ENCODE measurements around the gene PPP1R14C. TPM values are rescaled to one million over a fixed set of nuclear protein-coding genes. Genes with fewer than 3 reads are reported as not detected.
A peak's percentile ranks its signal among the peaks of the same experiment; 100 is the strongest.
"Not testable (repeated sequence)": the region's sequence is repeated elsewhere in the genome, so short reads cannot be mapped to it uniquely, and the experiment has no call there.

The PPP1R14C gene
- total RNA-seq, 2 donors from 2014 or later = 0.73 TPM; not detected in 1

DNA sequence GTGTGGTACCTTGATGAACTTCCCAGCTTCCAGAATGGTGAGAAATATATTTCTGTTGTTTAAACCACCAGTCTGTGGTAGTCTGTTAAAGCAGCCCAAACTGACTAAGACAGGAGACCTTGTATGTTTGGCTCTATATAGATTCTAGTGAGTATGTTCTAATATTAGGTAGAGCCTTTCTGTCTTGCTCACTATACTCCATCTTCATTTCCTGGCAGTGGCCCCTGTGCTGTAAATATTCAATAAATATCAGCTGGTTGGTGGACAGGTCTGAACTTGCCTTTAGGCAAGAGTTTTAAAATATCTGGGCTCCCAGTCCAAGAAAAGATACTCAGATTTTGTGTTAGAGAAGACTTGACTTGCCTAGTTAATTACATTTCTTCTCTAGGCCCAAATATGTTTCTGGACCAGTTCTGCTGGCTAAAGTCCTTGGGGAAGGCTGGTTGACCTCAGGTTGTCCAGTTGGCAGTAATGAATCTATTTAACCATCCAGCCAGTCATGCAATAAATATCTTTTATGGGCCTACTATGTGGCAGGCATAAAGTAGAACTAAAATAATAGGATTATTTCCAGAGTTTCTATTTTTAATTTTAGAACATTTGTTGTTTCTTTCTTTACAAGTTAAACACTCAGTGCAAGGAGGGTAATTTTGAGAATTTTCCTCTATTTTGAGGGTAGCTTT, 22.3 kb downstream of the PPP1R14C start:
- DNase-seq (ENCODE audit: low spot score) = no peak
- Mint-ChIP-seq H3K27me3 (peaks cover 7 to 8% of the 10 kb centered on the region in 2 donors), H3K36me3 (no peaks in the 10 kb centered on the region), H3K9me3 (no peaks in the 10 kb centered on the region), H3K4me3 (no peak overlapping the region), H3K4me1 (ENCODE audit: low read depth in 2 of 2) (peaks cover 3 to 9% of the 10 kb centered on the region in 2 donors), H3K27ac (no peak overlapping the region)
- ATAC-seq = no peak

DNA sequence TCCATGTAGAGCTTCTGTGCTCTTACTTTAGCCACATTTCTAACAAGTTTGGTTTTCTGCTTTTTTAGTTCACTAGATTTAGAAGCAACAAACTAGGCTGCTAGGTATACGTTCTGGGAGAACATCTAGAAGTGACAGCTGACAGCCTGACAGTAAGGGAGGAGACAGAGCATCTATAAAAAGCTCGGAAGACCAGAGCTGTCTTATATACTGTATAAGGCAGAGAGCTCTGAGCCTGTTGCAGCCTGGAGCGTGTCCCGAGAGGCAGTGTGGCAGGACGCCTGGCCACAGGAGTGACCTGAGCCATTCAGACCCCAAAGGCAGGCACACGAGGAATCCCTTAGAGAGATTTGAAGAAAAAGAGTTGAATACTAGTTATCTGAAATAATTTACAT, 24.6 kb downstream of the PPP1R14C start:
- H3K27ac Mint-ChIP-seq = no peak overlapping the region
- no peak overlapping the region for H3K4me3 Mint-ChIP-seq
- peaks cover 3 to 9% of the 10 kb centered on the region in 2 donors for H3K4me1 Mint-ChIP-seq (ENCODE audit: low read depth in 2 of 2)
- H3K27me3 Mint-ChIP-seq = peaks cover 2 to 3% of the 10 kb centered on the region in 2 donors
- DNase-seq (ENCODE audit: low spot score) (no peak), ATAC-seq (no peak)
- no peaks in the 10 kb centered on the region for H3K36me3 Mint-ChIP-seq
- H3K9me3 Mint-ChIP-seq = no peaks in the 10 kb centered on the region

DNA sequence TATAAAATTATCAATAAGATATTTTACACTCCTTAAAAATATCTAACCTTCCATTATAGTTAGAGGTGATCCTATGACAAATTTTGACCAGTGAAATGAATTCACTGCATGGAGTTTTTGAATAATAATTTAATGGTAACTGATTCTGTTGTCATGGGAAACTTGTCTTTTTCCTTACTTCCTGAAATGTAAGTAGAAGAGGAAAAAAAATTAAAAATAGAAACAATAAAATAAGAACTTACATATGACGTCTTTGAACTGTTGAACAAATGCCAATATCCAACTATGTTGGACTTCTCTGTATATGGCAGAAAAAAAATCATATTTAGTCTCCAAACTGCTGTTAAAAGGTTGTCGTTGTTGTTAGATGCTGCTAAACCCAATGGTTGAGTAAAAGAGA, 26.3 kb downstream of the PPP1R14C start:
- ATAC-seq (no peak), DNase-seq (ENCODE audit: low spot score) (no peak)
- peaks cover 0 to 3% of the 10 kb centered on the region in 2 donors for H3K27me3 Mint-ChIP-seq
- no peaks in the 10 kb centered on the region for H3K36me3 Mint-ChIP-seq
- no peaks in the 10 kb centered on the region for H3K9me3 Mint-ChIP-seq
- no peak overlapping the region for H3K4me3 Mint-ChIP-seq
- H3K27ac Mint-ChIP-seq = no peak overlapping the region
- peaks cover 3 to 9% of the 10 kb centered on the region in 2 donors for H3K4me1 Mint-ChIP-seq (ENCODE audit: low read depth in 2 of 2)

DNA sequence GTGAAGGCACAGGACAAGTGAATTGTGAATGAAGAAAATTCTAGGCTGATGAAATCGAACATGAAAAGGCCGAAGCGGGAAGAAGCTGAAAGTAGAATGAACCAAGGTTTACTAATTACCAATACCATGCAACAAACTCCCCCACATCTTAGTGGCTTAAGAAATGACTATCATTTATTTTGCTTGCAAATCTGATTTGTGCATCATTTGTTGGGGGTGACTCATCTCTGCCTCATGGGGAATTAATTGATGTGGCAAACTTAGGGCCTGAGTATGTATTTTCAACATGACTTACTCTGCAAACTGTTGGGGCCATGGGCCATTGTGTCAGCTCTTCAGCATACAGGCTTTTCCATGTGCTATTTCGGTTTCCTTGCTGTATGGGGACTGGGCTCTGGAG, 26.8 kb downstream of the PPP1R14C start:
- no peak overlapping the region for H3K4me3 Mint-ChIP-seq
- no peaks in the 10 kb centered on the region for H3K9me3 Mint-ChIP-seq
- ATAC-seq (peak; percentile 50 to 88), DNase-seq (ENCODE audit: low spot score) (no peak)
- no peak overlapping the region for H3K27ac Mint-ChIP-seq
- peaks cover 0 to 3% of the 10 kb centered on the region in 2 donors for H3K27me3 Mint-ChIP-seq
- H3K36me3 Mint-ChIP-seq = no peaks in the 10 kb centered on the region
- peaks cover 3 to 9% of the 10 kb centered on the region in 2 donors for H3K4me1 Mint-ChIP-seq (ENCODE audit: low read depth in 2 of 2)

DNA sequence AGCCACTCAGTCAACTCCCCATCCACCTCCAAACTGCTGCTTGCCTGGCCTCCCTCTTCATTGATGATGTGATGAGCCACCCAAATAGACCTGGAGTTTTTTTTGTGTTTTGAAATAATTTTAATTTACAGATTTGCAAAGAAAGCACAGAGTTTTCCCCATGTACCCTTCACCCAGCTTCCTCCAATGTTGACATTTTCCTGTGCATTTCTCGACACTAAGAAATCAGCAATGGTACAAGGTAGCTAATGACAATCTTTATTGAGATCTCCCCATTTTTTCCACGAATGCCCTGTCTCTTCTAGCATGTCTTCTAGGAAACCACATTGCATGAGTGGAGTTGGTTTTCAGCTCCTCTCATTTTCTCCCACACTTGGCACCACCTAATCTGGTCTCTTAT, 30.1 kb downstream of the PPP1R14C start:
- Mint-ChIP-seq H3K27ac (no peak overlapping the region), H3K9me3 (no peaks in the 10 kb centered on the region), H3K36me3 (no peaks in the 10 kb centered on the region), H3K4me1 (ENCODE audit: low read depth in 2 of 2) (peaks cover 3 to 9% of the 10 kb centered on the region in 2 donors), H3K27me3 (peaks cover 0 to 3% of the 10 kb centered on the region in 2 donors), H3K4me3 (no peak overlapping the region)
- DNase-seq (ENCODE audit: low spot score) (no peak), ATAC-seq (no peak)

DNA sequence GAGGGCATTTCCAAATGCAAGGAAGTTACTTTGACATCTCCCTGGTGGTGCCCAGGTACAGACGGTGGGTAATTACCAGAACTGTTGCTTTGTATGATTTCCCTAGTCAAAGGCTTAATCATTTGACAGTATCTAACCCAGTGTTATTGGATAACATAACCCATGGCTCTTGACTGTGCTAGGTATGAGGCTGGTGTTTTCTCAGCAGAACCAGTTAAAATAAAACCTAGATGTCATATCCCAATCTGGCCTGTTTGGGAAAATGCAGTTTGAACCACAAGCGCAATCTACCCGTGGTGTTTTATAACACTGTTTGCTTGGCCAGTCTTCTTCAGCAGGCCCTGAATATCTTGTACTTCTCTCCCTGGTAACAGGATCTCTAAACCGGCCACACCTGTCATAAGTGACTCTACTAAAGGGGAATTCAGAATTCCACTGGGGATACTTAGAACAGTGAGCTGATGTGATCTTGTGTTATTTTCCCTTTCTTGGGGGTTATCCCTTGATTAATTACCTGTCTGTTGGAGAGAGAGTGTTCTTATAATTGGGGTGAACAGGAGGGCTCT, 32.8 kb downstream of the PPP1R14C start:
- no peak overlapping the region for H3K4me3 Mint-ChIP-seq
- H3K27me3 Mint-ChIP-seq = no peaks in the 10 kb centered on the region
- H3K36me3 Mint-ChIP-seq = no peaks in the 10 kb centered on the region
- ATAC-seq (no peak), DNase-seq (ENCODE audit: low spot score) (no peak)
- peaks cover 0 to 4% of the 10 kb centered on the region in 2 donors for H3K4me1 Mint-ChIP-seq (ENCODE audit: low read depth in 2 of 2)
- no peaks in the 10 kb centered on the region for H3K9me3 Mint-ChIP-seq
- no peak overlapping the region for H3K27ac Mint-ChIP-seq

DNA sequence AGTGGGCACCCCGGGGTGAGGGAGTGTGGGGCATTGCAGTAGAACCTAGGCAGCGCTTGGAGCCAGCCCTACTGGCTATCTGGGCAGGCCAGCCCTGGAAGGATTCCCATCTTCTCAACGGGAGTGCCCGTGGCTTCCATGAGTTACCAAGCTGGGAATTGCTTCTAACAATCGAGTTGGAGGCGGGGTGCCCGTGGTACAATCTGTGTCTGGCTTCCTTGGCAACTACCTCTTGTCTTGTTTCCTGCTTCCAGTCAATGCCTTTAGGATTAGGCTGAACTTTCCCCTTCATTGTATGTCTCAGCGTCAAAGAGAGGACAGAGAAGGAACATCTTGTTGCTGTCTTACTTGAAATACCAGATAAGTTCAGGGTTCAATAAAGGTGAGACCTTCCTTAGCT, 33.3 kb downstream of the PPP1R14C start:
- no peaks in the 10 kb centered on the region for H3K9me3 Mint-ChIP-seq
- no peak overlapping the region for H3K4me3 Mint-ChIP-seq
- H3K27ac Mint-ChIP-seq = no peak overlapping the region
- peaks cover 0 to 4% of the 10 kb centered on the region in 2 donors for H3K4me1 Mint-ChIP-seq (ENCODE audit: low read depth in 2 of 2)
- DNase-seq (ENCODE audit: low spot score) (no peak), ATAC-seq (no peak)
- H3K36me3 Mint-ChIP-seq = no peaks in the 10 kb centered on the region
- no peaks in the 10 kb centered on the region for H3K27me3 Mint-ChIP-seq

DNA sequence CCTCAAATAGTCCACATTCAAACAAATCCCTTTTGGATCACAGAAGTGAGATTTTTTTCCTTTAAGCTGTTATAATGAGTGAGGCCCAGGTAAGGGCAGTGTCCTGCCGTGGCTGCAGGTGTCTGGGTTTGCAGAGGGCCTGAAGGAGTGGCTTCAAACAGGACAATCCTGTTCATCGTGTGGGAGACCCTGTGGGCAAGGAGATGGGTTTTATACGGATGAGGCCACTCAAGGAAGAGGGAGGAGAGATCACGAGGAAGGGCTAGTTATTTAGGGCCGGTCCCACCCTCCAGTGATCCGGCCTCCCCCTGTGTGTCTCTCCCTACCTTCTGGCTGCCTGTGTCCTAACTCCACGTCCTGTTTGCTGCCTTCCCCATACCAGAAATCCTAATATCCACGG, 33.8 kb downstream of the PPP1R14C start:
- Mint-ChIP-seq H3K36me3 (no peaks in the 10 kb centered on the region), H3K4me3 (no peak overlapping the region), H3K4me1 (ENCODE audit: low read depth in 2 of 2) (peaks cover 0 to 4% of the 10 kb centered on the region in 2 donors), H3K9me3 (no peaks in the 10 kb centered on the region), H3K27ac (no peak overlapping the region), H3K27me3 (no peaks in the 10 kb centered on the region)
- DNase-seq (ENCODE audit: low spot score) = no peak
- ATAC-seq = no peak

DNA sequence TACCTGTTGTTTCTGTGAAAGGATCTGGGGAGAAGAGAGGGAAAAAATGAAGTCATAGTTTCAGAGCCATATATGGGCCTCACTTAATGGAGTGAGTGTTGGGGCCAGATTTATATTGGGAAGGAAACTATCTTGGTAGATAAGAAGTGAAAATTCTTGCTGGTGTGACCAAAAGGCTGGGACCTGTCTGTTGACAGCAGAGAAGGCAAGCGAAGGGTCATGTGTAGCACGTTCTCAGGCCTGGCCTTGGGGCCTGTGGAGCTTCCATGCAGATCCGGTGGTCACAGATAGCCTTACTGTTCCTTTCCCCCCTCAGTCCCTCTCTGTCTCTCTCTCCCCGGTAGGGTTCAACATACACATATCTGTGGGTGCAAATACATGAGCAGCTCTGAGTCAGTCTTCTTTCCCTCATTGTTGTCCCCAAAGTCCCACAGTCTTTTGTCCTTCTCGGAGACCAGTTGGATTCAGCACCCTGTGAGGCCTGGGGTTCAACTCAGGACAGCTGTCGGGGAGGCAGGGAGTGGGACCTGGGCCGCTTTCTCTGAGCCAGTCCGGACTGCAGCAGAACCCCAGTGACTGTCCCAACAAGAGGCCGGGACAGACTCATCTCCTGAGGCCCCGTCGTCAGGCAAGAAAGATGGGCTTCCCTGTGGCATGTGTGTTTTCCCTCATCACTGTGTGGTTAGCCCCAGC, 34.6 kb downstream of the PPP1R14C start:
- no peaks in the 10 kb centered on the region for H3K9me3 Mint-ChIP-seq
- no peak overlapping the region for H3K27ac Mint-ChIP-seq
- no peak overlapping the region for H3K4me3 Mint-ChIP-seq
- ATAC-seq (peak in 1 of 2 donors; percentile 36), DNase-seq (ENCODE audit: low spot score) (no peak)
- peaks cover 0 to 4% of the 10 kb centered on the region in 2 donors for H3K4me1 Mint-ChIP-seq (ENCODE audit: low read depth in 2 of 2)
- H3K27me3 Mint-ChIP-seq = no peaks in the 10 kb centered on the region
- no peaks in the 10 kb centered on the region for H3K36me3 Mint-ChIP-seq

DNA sequence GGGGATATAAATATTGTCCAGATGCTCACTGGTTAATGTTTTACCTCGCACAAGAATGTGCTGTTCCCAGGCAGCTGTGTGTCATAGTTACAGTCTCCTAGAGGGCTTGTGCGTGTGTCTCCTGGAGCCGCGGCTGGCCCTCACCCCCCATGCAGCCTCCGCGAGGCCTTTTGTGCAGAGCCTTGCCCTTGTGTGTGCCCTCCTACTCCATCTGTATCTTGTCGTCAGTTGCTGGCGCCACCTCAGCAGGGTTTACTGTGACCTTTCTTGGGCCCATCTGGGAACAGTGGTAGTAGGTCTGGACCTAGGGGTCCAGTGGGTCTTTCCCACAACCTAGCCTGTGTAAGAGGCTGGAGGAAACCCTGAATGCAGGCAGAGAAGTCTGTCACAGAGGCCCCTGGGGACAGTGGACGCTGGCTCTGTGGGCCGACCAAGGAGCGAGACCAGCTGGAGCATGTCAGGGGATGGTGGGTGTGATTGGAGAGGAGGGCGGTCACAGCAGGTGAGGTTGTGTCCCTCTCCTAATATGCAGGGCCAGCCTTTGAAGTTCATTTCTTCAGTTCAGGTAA, 35.2 kb downstream of the PPP1R14C start:
- H3K27me3 Mint-ChIP-seq = no peaks in the 10 kb centered on the region

DNA sequence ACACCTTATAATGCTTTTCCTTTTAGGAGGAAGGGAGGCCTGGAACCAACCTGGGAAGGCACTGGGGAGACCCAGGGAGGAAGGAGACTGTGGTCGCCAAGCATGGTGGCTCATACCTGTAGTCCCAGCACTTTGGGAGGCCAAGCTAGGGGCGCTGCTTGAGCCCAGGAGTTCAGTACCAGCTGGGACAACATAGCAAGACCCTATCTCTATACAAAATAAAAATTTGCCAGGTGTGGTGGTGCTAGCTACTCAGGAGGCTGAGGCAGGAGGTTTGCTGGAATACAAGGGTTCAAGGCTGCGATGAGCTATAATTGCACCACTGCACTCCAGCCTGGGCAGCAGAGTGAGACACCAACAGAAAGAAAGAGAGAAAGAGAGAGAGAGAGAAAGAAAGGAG, 36.2 kb downstream of the PPP1R14C start:
- DNase-seq (ENCODE audit: low spot score) = no peak
- Mint-ChIP-seq H3K9me3 (no peaks in the 10 kb centered on the region), H3K4me1 (ENCODE audit: low read depth in 2 of 2) (peaks cover 0 to 4% of the 10 kb centered on the region in 2 donors), H3K27ac (no peak overlapping the region), H3K27me3 (peaks cover 0 to 2% of the 10 kb centered on the region in 2 donors), H3K36me3 (no peaks in the 10 kb centered on the region), H3K4me3 (no peak overlapping the region)
- no peak for ATAC-seq

More for the DNA sequence above, 35.2 kb downstream of the PPP1R14C start:
- H3K27ac Mint-ChIP-seq = no peak overlapping the region
- DNase-seq (ENCODE audit: low spot score) (no peak), ATAC-seq (no peak)
- no peaks in the 10 kb centered on the region for H3K36me3 Mint-ChIP-seq
- H3K4me3 Mint-ChIP-seq = no peak overlapping the region
- H3K4me1 Mint-ChIP-seq (ENCODE audit: low read depth in 2 of 2) = peaks cover 0 to 4% of the 10 kb centered on the region in 2 donors
- no peaks in the 10 kb centered on the region for H3K9me3 Mint-ChIP-seq

DNA sequence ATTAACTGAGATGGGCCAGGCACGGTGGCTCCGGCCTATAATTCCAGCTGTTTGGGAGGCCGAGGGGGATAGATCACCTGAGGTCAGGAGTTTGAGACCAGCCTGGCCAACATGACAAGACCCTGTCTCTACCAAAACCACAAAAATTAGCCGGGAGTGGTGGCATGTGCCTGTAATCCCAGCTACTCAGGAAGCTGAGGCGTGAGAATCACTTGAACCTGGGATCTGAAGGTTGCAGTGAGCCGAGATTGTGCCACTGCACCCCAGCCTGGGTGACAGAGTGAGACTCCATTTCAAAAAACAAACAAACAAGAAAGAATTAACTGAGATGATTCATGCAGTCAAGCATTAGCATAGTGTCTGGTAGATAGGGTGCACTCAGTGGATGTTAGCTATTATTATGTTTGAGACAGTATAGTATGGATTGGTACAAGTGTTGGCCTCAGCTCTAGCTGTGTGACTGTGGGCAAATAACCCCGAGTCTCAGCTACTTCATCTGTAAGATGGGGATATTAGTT, 37.1 kb downstream of the PPP1R14C start:
- H3K4me3 Mint-ChIP-seq = not testable (repeated sequence)

DNA sequence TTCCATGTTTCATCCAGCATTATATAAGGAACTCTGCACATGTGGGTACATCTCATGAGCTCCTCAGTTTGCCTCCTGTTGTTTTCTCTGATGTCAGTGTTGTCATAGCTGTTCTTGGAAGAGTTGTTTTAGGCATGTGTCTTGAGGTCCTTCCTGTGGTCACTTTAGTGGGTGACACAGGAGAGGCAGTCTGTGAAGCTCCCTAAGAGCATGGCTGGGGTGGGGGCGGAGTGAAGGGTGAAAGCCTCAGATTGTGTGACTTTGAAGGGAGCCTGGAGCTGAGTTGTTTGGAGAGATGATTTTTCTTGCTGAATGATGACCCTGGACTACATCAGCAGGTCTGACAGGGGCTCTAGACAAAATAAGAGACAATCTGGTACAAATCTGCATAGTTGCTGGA, 37.7 kb downstream of the PPP1R14C start:
- Mint-ChIP-seq H3K4me1 (ENCODE audit: low read depth in 2 of 2) (peaks cover 0 to 4% of the 10 kb centered on the region in 2 donors), H3K36me3 (no peaks in the 10 kb centered on the region), H3K4me3 (no peak overlapping the region), H3K27me3 (peaks cover 8% of the 10 kb centered on the region in 2 donors), H3K9me3 (no peaks in the 10 kb centered on the region), H3K27ac (no peak overlapping the region)
- DNase-seq (ENCODE audit: low spot score) (no peak), ATAC-seq (no peak)

More for the DNA sequence above, 37.1 kb downstream of the PPP1R14C start:
- not testable (repeated sequence) for H3K36me3 Mint-ChIP-seq; H3K27me3 Mint-ChIP-seq; DNase-seq (ENCODE audit: low spot score); H3K27ac Mint-ChIP-seq; H3K4me1 Mint-ChIP-seq (ENCODE audit: low read depth in 2 of 2); H3K9me3 Mint-ChIP-seq
- peak in 1 of 2 donors; percentile 39 for ATAC-seq

All from natural killer cell treated with Interleukin-12 subunit alpha and Interleukin-12 subunit beta and Interleukin-15 and Interleukin-18, amount 100 ng/mL, for 72 hours (primary cell).